Stimulated activated CD8-positive, alpha-beta memory T cell treated with anti-CD3 and anti-CD28 coated beads, Interleukin-7, amount 100 ng/mL, for 1 hour (primary cell): ENCODE data around the gene ZNF579.
"Not testable (repeated sequence)": the region's sequence is repeated elsewhere in the genome, so short reads cannot be mapped to it uniquely, and the experiment has no call there.

Experiments
- DNase-seq, 2 donors: peaks; one replicate each; pipeline ENCODE4 v3.0.0-alpha.2; 2020; ENCODE audit warnings: low read depth in 2 of 2

Gene ZNF579

DNA sequence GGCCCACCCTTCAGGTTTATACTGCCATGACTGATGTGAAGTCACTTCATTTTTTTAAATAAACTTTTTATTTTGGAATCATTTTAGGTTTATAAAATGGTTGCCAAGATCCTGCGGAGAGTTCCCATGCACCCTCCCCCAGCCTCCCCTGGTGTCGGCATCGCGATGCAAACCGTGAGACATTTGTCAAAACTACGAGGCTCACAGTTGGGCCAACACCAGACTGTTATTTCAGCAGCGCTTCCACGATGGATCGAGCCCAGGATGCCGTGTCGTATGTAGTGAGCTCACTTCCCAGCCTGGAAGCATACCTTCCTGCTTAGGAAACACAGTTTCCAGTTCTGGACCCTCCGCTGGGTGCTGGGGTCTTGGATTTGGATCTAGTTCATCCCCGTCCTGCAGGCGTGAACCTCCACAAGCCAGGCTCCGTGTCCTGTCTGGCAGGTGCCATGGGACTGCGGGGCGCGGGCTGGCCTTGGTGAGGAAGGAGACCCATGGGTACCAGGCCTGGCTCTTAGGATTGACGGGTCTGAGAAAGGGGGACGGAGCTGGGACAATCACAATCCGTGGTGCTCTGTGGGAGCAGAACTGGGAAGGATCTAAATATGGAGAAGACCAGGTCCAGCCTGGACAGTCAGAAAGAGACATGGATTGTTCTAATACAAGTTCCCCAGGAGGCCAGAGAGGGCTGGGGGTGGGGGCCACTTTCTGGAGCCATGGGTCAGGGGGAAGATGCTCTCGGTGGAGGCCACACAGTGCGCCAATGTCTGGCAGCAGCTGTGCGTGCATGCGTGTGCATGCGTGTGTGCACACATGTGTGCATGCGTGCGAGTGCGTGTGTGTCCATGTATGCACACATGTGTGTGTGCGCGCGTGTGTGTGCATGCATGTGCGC is 41.3 kb downstream of the ZNF579 start:
- no peak for DNase-seq

DNA sequence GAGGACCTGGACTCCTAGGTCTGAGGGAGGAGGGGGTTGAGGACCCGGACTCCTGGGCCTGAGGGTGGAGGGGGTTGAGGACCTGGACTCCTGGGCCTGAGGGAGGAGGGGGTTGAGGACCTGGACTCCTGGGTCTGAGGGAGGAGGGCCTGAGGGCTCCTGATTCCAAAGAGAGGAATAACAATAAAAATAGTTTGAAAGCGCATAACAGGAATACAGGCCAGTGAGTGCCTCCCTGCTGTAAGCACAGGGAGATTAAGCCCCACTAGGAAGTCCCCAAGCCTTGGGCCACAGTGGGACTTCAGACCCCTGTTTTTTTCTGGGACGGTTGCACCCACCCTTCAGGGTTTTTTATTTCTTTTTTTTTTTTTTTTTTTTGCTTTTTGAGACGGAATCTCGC is 42.5 kb downstream of the ZNF579 start:
- no peak for DNase-seq

GRCh38 chr19:55537741-55538111 is 42.9 kb downstream of the ZNF579 start:
- no peak for DNase-seq

DNA sequence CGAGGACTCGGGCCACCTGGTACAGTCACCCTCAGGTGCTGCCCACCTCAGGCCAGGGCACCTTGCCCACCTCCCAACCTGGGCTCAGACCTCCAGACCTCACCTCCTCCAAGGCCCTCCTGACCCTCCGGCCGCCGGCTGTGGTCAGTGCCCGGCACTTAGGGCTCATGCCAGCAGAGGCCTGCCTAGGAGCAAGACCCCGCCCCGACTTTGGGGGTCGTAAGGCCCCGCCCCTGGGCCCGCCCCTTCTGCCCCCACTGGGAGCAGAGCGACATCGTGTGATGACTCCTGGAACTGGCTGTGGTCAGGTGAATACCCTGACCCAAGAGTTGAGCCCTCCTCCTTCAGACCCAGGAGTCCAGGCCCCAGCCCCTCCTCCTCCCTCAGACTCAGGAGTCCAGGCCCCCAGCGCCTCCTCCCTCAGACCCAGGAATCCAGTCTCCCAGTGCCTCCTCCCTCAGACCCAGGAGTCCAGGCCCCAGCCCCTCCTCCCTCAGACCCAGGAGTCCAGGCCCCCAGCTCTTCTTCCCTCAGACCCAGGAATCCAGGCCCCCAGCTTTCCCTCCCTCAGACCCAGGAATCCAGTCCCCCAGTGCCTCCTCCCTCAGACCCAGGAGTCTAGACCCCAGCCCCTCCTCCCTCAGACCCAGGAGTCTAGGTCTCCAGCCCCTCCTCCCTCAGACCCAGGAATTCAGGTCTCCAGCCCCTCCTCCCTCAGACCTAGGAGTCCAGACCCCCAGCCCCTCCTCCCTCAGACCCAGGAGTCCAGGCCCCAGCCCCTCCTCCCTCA is 43.5 kb downstream of the ZNF579 start, which contains the start of gene SBK2:
TSS of gene SBK2 (minus strand) at position 183 of the 790 bp plus-strand sequence. CDS start 839 bp downstream, outside the sequence.
- DNase-seq: no peak

DNA sequence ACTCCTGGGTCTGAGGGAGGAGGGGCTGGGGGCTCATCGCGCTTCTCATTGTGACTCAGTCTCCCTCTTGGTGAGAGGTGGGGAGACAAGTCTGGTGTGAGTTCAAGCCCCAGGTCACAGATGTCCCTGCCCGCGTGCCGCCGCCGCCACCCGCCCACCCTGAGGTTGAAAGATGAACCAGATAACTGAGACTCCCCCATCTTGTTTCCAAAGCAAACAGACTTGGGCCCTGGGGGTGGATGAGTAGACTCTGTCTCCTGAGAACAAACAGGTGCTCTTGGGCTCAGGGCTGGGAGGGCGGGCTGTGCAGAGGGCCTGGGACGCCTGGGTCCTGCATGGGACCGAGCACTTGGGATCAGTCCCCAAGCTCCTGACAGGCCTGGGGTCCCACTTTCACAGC is 44.3 kb downstream of the ZNF579 start:
- no peak for DNase-seq

DNA sequence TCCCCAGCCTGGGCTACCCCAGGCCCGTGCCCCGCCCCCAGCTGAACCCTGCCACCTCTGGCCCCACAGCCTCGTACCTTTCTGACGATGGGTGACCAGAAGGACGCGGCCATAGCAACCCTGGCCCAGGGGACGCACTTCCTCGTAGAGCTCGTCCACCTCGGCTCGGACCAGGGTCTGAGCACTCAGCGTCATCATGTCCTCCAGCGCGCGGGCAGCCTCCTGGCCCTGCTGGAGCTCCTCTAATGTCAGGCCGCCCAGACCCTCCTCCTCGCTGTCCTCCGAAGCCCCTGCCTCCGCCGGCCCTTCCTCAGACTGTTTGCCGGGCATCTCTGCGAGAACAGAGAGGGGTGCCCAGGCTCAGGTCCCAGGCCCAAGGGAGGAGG is 44.7 kb downstream of the ZNF579 start:
- DNase-seq: no peak

DNA sequence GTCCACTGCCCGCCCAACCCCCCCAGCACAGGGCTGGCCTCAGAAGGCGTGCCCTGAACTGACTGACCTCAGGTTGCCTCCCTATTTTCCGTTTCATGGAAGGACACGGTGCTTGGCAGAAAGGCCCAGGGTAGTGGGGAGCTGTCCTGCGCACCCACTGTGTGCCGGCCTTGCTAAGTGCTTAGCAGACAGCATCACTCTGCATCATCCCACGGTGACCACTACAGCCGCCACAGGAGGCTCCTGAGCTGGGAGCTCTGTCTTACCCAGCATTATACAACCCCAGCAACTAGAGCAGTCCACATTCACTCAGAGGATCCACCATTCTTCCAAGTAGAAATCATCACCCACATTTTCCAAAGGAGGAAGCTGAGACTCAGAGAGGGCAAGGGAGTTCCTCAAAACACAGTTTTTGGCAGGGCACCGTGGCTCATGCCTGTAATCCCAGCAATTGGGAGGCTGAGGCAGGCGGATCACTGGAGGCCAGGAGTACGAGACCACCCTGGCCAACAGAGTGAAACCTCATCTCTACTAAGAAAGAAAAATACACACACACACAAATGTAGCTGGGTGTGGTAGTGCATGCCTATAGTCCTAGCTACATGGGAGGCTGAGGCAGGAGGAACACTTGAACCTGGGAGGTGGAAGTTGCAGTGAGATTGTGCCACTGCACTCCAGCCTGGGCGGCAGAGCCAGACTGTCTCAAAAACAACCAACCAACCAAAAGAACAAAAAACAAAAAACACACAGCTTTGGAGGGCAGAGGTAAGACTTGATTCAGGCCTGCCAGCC is 45.3 kb downstream of the ZNF579 start:
- DNase-seq: no peak

DNA sequence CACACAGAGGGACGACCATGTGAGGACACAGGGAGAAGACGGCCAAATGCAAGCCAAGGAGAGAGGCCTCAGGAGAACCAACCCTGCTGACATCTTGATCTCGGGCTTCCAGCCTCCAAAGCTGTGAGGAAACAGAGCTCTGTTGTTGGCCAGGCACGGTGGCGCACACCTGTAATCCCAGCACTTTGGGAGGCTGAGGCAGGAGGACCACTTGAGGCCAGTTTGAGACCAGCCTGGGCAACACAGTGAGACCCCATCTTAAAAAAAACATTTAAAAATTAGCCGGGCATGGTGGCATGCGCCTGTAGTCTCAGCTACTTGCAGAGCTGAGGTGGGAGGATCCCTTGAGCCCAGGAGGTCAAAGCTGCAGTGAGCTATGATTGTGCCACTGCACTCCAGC is 46.4 kb downstream of the ZNF579 start:
- not testable (repeated sequence) for DNase-seq

- no peak for DNase-seq
Measured at GRCh38 chr19:55530996-55531395, 49.7 kb downstream of the ZNF579 start.

GRCh38 chr19:55529636-55530234 is 50.9 kb downstream of the ZNF579 start:
- no peak for DNase-seq

GRCh38 chr19:55528030-55528803 is 52.4 kb downstream of the ZNF579 start:
- DNase-seq: no peak

- no peak for DNase-seq
Measured at GRCh38 chr19:55527197-55528029, 53.2 kb downstream of the ZNF579 start.
